HEK293T (cell line): ENCODE measurements around the gene PALLD.

Source experiments
- BHLHE40 ChIP-seq: fragments of 450-650 bp; IDR thresholded peaks from 2 replicates; pipeline ENCODE4 v1.6.1; 2016; ENCODE audit warnings: mild to moderate bottlenecking, moderate library complexity, borderline replicate concordance
- CTBP1 ChIP-seq: fragments of 450-650 bp; IDR thresholded peaks from 2 replicates; pipeline ENCODE4 v1.6.1; 2016; ENCODE audit warnings: borderline replicate concordance
- ELF4 ChIP-seq: fragments of 450-650 bp; IDR thresholded peaks from 2 replicates; pipeline ENCODE4 v1.6.1; 2017; ENCODE audit warnings: antibody characterized with exemption
- FOXA1 ChIP-seq: fragments of 450-650 bp; IDR thresholded peaks from 2 replicates; pipeline ENCODE4 v1.6.1; 2016; ENCODE audit warnings: mild to moderate bottlenecking
- FOXK2 ChIP-seq: fragments of 450-650 bp; IDR thresholded peaks from 2 replicates; pipeline ENCODE4 v1.6.1; 2016; ENCODE audit warnings: mild to moderate bottlenecking
- FOXM1 ChIP-seq: fragments of 450-650 bp; IDR thresholded peaks from 2 replicates; pipeline ENCODE4 v1.6.1; 2017; ENCODE audit warnings: mild to moderate bottlenecking, borderline replicate concordance
- HDGF ChIP-seq: fragments of 450-650 bp; IDR thresholded peaks from 2 replicates; pipeline ENCODE4 v1.6.1; 2017; ENCODE audit warnings: antibody characterized with exemption, borderline replicate concordance
- NFRKB ChIP-seq: fragments of 450-650 bp; IDR thresholded peaks from 2 replicates; pipeline ENCODE4 v1.6.1; 2016; ENCODE audit warnings: mild to moderate bottlenecking, moderate library complexity
- SUZ12 ChIP-seq: fragments of 450-650 bp; IDR thresholded peaks from 2 replicates; pipeline ENCODE4 v1.6.1; 2016; ENCODE audit warnings: mild to moderate bottlenecking
- TARDBP ChIP-seq: fragments of 450-650 bp; IDR thresholded peaks from 2 replicates; pipeline ENCODE4 v1.6.1; 2016
- ZNF384 ChIP-seq: fragments of 450-650 bp; IDR thresholded peaks from 2 replicates; pipeline ENCODE4 v1.6.1; 2016

- TF ChIP-seq FOXM1 = no peak
- TF ChIP-seq SUZ12 = no peak
- TF ChIP-seq BHLHE40 = no peak
- TF ChIP-seq FOXK2 = no peak
- TF ChIP-seq FOXA1 = no peak
- TF ChIP-seq CTBP1 = no peak
- TF ChIP-seq ELF4 = no peak
- no peak for TF ChIP-seq TARDBP
- TF ChIP-seq NFRKB = no peak
- TF ChIP-seq HDGF = no peak
- no peak for TF ChIP-seq ZNF384
These were observed 77.0 kb downstream of the PALLD start for GRCh38 chr4:168573870-168574269.
